ENCODE data around the gene ZNF23.

The ZNF23 gene

DNA sequence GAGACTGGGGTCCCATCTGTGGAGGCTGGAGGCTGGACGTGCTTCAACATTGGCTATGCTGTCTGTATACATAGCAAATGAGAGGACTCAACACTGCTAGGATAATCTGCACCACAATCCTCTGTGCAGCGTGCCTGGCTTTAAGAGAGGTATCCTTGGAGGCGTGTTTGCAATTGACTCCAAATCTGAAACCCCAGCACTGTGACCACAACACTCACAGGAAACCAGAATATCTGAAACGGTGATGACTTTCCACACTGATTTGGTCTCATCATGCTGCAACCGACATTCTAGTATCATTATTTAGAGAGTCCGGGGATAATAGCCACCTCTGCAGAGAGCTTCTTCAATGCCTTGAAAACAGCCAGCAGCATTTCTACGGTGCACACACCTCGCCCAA is 55.3 kb downstream of the ZNF23 start:
- no peak overlapping the region for H3K4me3 ChIP-seq (ENCODE audit: low read length)
- no peak for DNase-seq (ENCODE audit: low read depth, low spot score)

DNA sequence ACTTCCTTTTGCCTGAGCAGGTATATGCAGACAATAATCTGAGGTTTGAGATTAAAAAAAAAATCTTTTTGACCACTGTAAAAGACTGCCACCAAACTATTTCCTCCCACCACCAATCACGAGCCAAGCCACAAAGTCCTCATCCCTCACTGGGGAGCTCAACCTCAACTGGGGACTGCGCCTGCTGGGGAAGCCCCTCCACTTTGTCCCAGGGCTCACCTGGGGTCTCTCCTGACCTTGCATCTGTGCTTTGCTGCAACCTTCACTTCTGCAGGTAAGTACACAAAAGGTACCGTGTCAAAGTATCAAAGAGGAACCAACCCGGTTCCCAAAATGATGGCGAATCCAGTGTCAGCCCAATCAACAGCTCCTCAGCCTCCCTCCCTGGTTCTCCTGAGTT is 55.7 kb downstream of the ZNF23 start:
- no peak overlapping the region for H3K4me3 ChIP-seq (ENCODE audit: low read length)
- no peak for DNase-seq (ENCODE audit: low read depth, low spot score)

- no peak for DNase-seq (ENCODE audit: low read depth, low spot score)
- H3K4me3 ChIP-seq (ENCODE audit: low read length), result no peak overlapping the region
These were observed 57.7 kb downstream of the ZNF23 start for GRCh38 chr16:71404364-71404763.

DNA sequence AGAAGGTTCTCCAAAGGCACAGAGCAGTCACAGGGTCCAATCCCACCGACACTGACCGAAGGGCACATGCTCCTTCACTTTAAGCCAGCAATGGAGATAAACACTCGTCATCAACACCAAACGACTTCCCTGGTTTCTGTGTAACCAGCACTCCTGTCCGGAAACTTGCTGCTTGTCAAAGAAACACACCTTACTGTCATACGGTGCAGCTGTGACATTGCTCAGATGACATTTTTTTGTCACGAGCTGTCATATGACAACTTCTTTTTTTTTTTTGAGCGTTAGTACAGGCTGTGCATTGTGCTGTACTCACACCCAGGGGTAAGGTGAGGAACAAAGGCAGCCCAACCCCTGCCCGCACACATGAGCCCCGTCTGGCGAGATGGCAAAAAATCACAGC is 59.4 kb downstream of the ZNF23 start:
- no peak for DNase-seq (ENCODE audit: low read depth, low spot score)
- no peak overlapping the region for H3K4me3 ChIP-seq (ENCODE audit: low read length)

GRCh38 chr16:71402007-71402406 is 60.0 kb downstream of the ZNF23 start:
- no peak overlapping the region for H3K4me3 ChIP-seq (ENCODE audit: low read length)
- DNase-seq (ENCODE audit: low read depth, low spot score), result no peak

- no peak for DNase-seq (ENCODE audit: low read depth, low spot score)
- no peak overlapping the region for H3K4me3 ChIP-seq (ENCODE audit: low read length)
These were observed 62.1 kb downstream of the ZNF23 start for GRCh38 chr16:71399801-71400563.

Measured in Jurkat, Clone E6-1 (cell line).